HT1080 (cell line): ENCODE data around the gene BNIPL. TPM values are rescaled to one million over a fixed set of nuclear protein-coding genes. Genes with fewer than 3 reads are reported as not detected.

Source experiments
- DNase-seq: peaks from one replicate; pipeline ENCODE4 v3.0.0-alpha.2; 2015; ENCODE audit warnings: low read depth
- total RNA-seq: library from RNA; depleted of rRNA; stranded (reverse); fragments of >200 nt; shearing (Covaris generic); gene quantifications from 2 replicates; pipeline ENCODE4 v1.2.3, GENCODE V29; 2014

The BNIPL gene
- total RNA-seq, 1 experiment from 2014 or later: not detected

- DNase-seq: no peak
Observed at GRCh38 chr1:151009674-151010345, 26.6 kb upstream of the BNIPL start.

DNA sequence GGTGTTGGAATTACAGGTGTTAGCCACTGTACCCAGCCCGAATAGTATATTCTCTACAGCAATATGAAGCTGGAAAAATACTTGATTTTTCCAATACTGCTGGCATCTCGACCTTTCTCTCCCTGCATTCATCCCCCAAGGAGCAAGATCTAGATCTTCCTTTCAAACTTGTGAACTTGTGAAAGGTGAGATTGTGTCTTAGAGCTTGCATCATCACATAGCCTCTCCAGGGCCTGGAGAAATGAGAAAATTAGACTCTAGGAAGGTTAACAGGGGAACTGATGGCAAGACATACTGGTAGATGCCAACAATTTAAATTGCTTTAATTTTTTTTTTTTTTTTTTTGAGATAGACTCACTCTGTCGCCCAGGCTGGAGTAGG is 26.1 kb upstream of the BNIPL start:
- no peak for DNase-seq

GRCh38 chr1:151011154-151011850 is 25.1 kb upstream of the BNIPL start:
- DNase-seq: no peak

DNA sequence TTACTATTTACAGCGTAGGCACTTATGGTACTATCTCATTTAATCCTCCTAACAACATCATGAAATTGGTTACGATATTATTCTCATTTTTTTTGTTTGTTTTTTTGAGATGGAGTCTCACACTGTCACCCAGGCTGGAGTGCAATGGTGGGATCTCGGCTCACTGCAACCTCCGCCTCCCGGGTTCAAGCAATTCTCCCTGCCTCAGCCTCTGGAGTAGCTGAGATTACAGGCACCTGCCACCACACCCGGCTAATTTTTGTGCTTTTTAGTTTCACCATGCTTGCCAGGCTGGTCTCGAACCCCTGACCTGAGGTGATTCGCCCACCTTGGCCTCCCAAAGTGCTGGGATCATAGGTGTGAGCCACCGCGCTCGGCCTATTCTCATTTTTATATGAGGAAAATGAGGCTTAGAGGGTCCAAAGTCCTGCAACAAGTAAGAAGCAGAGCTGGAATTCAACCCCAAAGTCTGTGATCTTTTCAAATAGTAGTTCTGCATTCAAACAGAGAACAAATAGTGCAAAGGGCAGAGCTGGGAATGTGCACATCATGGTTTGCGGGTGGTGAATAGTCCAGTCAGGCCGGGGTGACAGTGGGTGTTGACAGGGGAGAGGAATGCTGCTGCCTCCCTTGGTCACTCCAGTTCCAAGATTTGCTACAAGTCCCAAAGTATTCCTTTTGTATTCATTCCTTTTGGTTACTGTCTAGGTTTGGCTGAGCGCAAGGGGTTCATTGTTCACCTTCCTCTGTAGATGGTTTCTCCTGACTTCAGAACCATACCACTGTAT is 23.5 kb upstream of the BNIPL start:
- DNase-seq: no peak

GRCh38 chr1:151013518-151013917 is 22.9 kb upstream of the BNIPL start:
- DNase-seq: no peak

DNA sequence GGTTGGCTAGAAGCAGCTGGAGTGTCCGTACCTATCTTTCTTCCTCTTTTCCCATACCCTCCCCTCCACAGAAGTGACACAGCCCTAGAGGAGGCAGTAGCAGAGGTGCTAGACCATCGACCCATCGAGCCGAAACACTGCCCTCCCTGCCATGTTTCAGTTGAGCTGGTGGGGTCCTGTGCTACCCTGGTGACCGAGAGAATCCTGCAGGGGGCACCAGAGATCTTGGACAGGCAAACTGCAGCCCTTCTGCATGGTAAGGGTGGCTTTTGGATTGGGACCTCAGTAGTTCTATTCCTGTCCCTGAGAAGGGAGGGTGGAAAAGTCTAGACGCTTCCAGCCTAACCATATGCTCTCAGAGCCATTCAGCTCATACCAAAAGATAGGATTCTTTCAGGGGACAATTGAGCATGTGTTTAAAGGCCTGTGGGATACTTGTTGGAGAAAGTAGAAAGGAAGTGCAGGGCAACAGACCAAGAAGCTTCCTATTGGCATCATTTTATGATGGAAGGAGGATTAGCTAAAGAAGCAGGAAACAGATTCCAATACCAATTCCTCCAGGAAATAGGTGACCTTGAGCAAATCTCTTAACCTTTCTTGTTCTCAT is 11.7 kb upstream of the BNIPL start:
- peak; percentile 61 for DNase-seq

GRCh38 chr1:151026460-151026859 is 9.9 kb upstream of the BNIPL start:
- no peak for DNase-seq

DNA sequence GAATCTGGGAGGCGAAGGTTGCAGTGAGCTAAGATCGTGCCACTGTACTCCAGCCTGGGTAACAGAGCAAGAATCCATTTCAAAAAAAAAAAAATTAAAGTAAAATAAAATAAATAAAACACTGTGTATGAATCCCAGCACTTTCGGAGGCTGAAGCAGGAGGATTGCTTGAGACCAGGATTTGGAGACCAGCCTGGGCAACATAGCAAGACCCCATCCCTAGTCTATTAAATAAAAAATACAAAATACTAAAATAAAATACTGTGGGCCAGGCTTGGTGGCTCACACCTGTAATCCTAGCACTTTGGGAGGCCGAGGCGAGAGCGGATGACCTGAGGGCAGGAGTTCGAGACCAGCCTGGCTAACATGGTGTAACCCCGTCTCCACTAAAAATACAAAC is 4.2 kb upstream of the BNIPL start:
- no peak for DNase-seq

DNA sequence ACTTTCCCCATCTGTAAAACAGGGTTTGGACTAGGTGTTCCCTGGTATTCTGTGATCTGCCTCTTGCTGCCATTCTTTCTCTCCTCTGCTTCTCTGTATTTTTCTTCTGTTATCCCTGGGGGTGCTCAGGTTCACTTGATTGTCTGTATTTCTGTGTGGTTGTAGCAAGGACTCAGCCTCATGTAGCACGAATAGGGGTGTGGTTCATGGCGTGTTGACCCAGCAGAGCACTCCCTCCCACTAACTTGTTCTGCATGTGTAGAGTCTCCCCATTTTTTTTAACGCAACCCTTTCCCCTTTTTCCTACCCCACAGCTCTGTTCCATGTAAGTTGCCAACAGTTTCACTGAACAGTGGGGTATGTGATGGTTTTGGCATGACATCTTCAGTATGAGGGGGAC is 1.2 kb upstream of the BNIPL start:
- no peak for DNase-seq

GRCh38 chr1:151037032-151037431 is 646 bp downstream of the BNIPL start:
- no peak for DNase-seq

GRCh38 chr1:151039521-151039920 is 3.1 kb downstream of the BNIPL start:
- no peak for DNase-seq

- no peak for DNase-seq
Observed at GRCh38 chr1:151043163-151043562, 6.8 kb downstream of the BNIPL start.

- peak; percentile 60 for DNase-seq
Observed at GRCh38 chr1:151047591-151047924, 11.2 kb downstream of the BNIPL start, which contains the start of gene C1orf56. Gene C1orf56, plus strand, starts transcription at chr1:151047751. Its CDS starts 97 bp downstream, at chr1:151047848.

GRCh38 chr1:151047925-151048644 is 11.7 kb downstream of the BNIPL start:
- DNase-seq: peak; percentile 66

DNA sequence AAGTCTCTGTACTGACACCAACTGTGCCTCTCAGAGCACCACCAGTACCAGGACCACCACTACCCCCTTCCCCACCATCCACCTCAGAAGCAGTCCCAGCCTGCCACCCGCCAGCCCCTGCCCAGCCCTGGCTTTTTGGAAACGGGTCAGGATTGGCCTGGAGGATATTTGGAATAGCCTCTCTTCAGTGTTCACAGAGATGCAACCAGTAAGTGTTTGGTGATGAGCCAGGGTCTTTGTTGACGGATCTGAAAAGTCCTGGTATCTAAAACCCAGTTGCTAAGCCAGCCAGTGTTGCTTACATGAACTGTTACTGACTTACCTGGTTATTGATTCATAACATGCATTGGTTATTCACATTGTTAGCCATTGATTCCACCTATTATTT is 12.3 kb downstream of the BNIPL start:
- DNase-seq: no peak

DNA sequence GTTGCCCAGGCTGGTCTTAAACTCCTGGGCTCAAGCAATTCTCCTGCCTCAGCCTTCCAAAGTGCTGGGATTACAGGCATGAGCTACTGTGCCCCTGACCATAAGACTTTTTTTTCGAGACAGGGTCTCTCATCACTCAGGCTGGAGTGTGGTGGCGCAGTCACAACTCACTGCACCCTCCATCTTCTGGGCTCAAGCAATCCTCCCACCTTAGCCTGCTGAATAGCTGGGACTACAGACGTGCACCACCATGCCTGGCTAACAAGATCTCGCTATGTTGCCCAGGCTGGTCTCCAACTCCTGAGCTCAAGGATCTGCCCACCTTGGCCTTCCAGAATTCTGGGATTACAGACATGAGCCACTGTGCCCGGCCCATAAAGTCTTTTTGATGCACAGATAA is 13.1 kb downstream of the BNIPL start:
- DNase-seq: no peak

- no peak for DNase-seq
Observed at GRCh38 chr1:151050051-151050688, 13.8 kb downstream of the BNIPL start.

GRCh38 chr1:151051356-151052009 is 15.1 kb downstream of the BNIPL start:
- no peak for DNase-seq

DNA sequence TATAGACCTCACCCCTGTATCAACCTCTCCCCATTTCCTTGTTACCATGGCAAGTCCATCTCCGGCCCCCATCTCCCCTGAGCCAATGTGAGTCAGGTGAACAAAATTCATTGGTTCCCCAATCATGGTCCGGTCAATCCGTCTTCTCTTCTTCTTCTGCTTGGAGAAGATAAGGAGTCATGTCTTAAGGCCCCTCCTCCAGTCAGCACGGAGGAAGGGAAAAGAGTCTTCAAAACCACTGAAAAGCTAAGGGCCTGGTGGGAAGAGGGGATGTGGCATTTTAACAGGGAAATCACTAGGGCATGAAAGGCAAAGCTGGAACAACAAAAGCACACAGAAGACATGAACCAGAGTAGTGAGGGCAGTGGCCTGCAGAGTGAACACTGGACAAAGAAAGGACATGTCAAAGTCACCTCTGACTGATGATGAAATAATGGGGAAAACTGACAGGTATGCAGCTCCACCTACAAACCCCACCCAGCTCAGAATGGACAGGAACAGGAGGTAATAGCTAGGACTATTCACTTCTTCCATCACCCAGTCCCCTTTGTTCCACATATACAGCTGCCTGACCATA is 18.7 kb downstream of the BNIPL start:
- no peak for DNase-seq

- DNase-seq: no peak
Observed at GRCh38 chr1:151055581-151055980, 19.2 kb downstream of the BNIPL start.
